SK-N-MC (cell line): Measurements from ENCODE around the gene FBLN2.

Experiments
- EZH2 ChIP-seq: fragments of 200-600 bp; sonication (generic); IDR thresholded peaks from one replicate; pipeline ENCODE4 v1.6.1; 2017; ENCODE audit warnings: antibody characterized with exemption
- POLR2AphosphoS5 ChIP-seq: IDR thresholded peaks from 2 replicates; pipeline ENCODE4 v1.6.1; 2012; ENCODE audit warnings: mild to moderate bottlenecking, low read depth, low read length, borderline replicate concordance

DNA sequence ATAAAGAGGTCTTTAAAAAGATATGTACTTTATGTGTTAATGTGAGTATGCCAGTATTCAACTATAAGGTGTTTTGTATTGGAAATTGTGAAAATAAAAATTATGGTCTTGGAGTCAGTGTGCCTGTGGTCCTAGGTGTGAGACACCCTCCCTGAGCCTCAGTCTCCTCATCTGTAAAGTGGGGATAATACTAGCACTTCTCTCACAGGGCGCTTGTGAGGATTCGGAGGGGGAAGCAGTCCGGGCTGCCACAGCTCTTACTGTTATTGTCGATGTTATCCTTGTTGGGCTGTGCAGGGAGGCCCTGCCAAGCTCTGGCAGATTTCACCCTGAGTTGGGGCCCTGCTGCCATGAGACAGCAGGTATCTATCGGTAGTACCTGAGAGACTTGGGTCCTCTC, 26.7 kb upstream of the FBLN2 start:
- TF ChIP-seq POLR2AphosphoS5 = no peak
- TF ChIP-seq EZH2 = no peak
